Subcutaneous abdominal adipose tissue (tissue), 5 donors: ENCODE measurements around the gene SUGT1.
A peak's percentile ranks its signal among the peaks of the same experiment; 100 is the strongest.

Experiments
- H3K27ac ChIP-seq: one replicate; pipeline ENCODE4 v1.7.0; 2013; ENCODE audit warnings: low read depth, mild to moderate bottlenecking, inconsistent platforms, low read length, moderate library complexity
- H3K27me3 ChIP-seq, 5 donors: one replicate each; pipeline ENCODE4 v1.7.0; 2013; ENCODE audit warnings: low read length in 5 of 5, inconsistent platforms in 1 of 5; ENCODE audit not compliant: control insufficient read depth in 5 of 5, insufficient read depth in 4 of 5
- H3K36me3 ChIP-seq, 5 donors: one replicate each; pipeline ENCODE4 v1.7.0; 2013; ENCODE audit warnings: low read length in 5 of 5; ENCODE audit not compliant: control insufficient read depth in 5 of 5, insufficient read depth in 5 of 5
- H3K4me1 ChIP-seq, 5 donors: one replicate each; pipeline ENCODE4 v1.7.0; 2013; ENCODE audit warnings: low read length in 5 of 5, mild to moderate bottlenecking in 3 of 5, moderate library complexity in 1 of 5; ENCODE audit not compliant: control insufficient read depth in 5 of 5, insufficient read depth in 5 of 5
- H3K4me3 ChIP-seq, 5 donors: one replicate each; pipeline ENCODE4 v1.7.0; 2013; ENCODE audit warnings: low read length in 5 of 5, low read depth in 1 of 5
- H3K9ac ChIP-seq, 5 donors: one replicate each; pipeline ENCODE4 v1.7.0; 2013; ENCODE audit warnings: low read length in 5 of 5, mild to moderate bottlenecking in 4 of 5, moderate library complexity in 3 of 5
- H3K9me3 ChIP-seq, 5 donors: one replicate each; pipeline ENCODE4 v1.7.0; 2013; ENCODE audit warnings: low read length in 5 of 5; ENCODE audit not compliant: control insufficient read depth in 5 of 5
- donor health status: healthy.
- donor health status: healthy.
- donor health status: healthy.
- donor health status: healthy.
- donor health status: healthy.

SUGT1 gene

DNA sequence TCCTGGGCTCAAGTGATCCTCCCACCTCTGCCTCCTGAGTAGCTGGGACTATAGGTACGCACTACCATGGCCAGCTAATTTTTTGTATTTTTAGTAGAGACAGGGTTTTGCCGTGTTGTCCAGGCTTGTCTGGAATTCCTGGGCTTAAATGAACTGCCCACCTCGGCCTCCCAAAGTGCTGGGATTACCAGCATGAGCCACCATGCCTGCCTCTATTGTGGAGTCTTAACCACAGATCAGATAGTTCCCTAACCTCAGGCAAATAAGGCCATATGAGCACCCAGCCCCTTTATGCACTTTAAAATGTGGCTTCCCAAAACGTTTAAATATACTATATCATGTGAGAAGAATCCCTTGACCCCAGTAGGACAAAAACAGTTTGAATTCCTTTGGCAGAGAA is 70.5 kb downstream of the SUGT1 start:
- H3K9ac ChIP-seq, result no peak overlapping the region
- H3K27ac ChIP-seq, result no peak overlapping the region
- H3K27me3 ChIP-seq, result no peaks in the 10 kb centered on the region
- H3K36me3 ChIP-seq, result no peaks in the 10 kb centered on the region
- no peaks in the 10 kb centered on the region for H3K4me1 ChIP-seq
- H3K9me3 ChIP-seq, result peaks cover 0 to 3% (median 0%) of the 10 kb centered on the region in 5 donors
- H3K4me3 ChIP-seq, result no peak overlapping the region

GRCh38 chr13:52725302-52725701 is 72.7 kb downstream of the SUGT1 start:
- H3K36me3 ChIP-seq, result no peaks in the 10 kb centered on the region
- H3K9ac ChIP-seq, result no peak overlapping the region
- no peak overlapping the region for H3K27ac ChIP-seq
- peaks cover 0 to 3% (median 0%) of the 10 kb centered on the region in 5 donors for H3K9me3 ChIP-seq
- H3K4me3 ChIP-seq, result no peak overlapping the region
- no peaks in the 10 kb centered on the region for H3K27me3 ChIP-seq
- H3K4me1 ChIP-seq, result no peaks in the 10 kb centered on the region

- no peak overlapping the region for H3K27ac ChIP-seq
- H3K36me3 ChIP-seq, result no peaks in the 10 kb centered on the region
- H3K27me3 ChIP-seq, result no peaks in the 10 kb centered on the region
- no peak overlapping the region for H3K4me3 ChIP-seq
- no peaks in the 10 kb centered on the region for H3K4me1 ChIP-seq
- H3K9ac ChIP-seq, result no peak overlapping the region
- peaks cover 0 to 3% (median 0%) of the 10 kb centered on the region in 5 donors for H3K9me3 ChIP-seq
Measured at GRCh38 chr13:52726258-52726657, 73.6 kb downstream of the SUGT1 start.

DNA sequence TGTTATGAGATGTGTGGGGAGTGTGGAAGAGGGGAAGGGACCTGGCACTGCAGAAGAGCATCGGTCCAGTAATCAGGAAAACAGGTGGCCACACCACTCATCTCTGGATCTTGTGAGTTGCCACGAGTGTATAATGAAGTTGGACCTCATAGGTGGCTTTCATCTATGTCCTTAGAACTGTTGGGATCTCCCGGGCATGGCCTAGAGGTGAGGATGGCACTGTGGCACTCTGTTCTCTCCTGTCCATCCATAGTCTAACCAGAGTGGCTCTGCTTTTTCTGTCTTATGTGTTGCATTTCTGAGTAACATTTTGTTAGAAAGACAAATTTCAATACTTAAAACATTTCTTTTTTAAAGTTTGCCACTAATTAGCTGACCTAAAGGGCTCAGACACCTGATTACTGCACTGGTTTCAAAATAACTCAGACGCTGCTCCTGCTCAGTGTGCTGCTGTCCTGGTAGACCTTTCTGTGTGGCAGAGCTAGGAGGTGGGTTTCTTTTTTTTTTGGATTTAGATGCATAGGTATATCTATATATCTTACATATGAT is 81.5 kb downstream of the SUGT1 start:
- Histone ChIP-seq H3K9me3 (no peaks in the 10 kb centered on the region), H3K4me3 (no peak overlapping the region), H3K4me1 (peaks cover 0 to 12% (median 9%) of the 10 kb centered on the region in 5 donors), H3K27me3 (peaks cover 3 to 18% (median 15%) of the 10 kb centered on the region in 5 donors), H3K9ac (no peak overlapping the region), H3K36me3 (no peaks in the 10 kb centered on the region), H3K27ac (no peak overlapping the region)

GRCh38 chr13:52736891-52737290 is 84.3 kb downstream of the SUGT1 start:
- H3K27me3 ChIP-seq, result peaks cover 15 to 30% (median 28%) of the 10 kb centered on the region in 5 donors
- peaks cover 0 to 16% (median 13%) of the 10 kb centered on the region in 5 donors for H3K4me1 ChIP-seq
- H3K27ac ChIP-seq, result no peak overlapping the region
- no peaks in the 10 kb centered on the region for H3K36me3 ChIP-seq
- H3K4me3 ChIP-seq, result no peak overlapping the region
- no peaks in the 10 kb centered on the region for H3K9me3 ChIP-seq
- H3K9ac ChIP-seq, result no peak overlapping the region

GRCh38 chr13:52737451-52737850 is 84.8 kb downstream of the SUGT1 start:
- no peak overlapping the region for H3K9ac ChIP-seq
- peaks cover 0 to 16% (median 13%) of the 10 kb centered on the region in 5 donors for H3K4me1 ChIP-seq
- no peaks in the 10 kb centered on the region for H3K36me3 ChIP-seq
- H3K4me3 ChIP-seq, result no peak overlapping the region
- H3K27ac ChIP-seq, result no peak overlapping the region
- peaks cover 15 to 35% (median 28%) of the 10 kb centered on the region in 5 donors for H3K27me3 ChIP-seq
- H3K9me3 ChIP-seq, result no peaks in the 10 kb centered on the region

DNA sequence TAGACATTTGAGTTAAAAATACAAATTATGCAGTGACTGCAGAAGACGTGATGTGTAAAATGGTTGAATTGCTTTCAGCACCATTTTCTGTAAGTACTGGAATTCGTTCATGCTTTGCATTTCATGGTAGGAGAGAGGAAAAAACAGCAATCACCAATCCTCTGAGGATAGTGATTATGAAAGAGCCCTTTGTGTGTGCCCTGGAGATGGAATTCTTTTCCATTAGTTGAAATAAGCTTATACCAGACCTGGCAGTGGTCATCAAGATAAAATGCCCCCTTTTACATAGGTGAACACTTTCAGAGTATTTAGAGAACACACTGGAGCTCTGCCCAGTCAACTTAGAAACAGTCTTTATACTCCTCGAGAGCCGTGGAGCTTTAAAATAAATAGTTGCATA is 85.3 kb downstream of the SUGT1 start:
- H3K27me3 ChIP-seq, result peaks cover 15 to 36% (median 28%) of the 10 kb centered on the region in 5 donors

GRCh38 chr13:52738719-52739467 is 86.3 kb downstream of the SUGT1 start:
- H3K9ac ChIP-seq, result no peak overlapping the region

More for the DNA sequence above, 85.3 kb downstream of the SUGT1 start:
- Histone ChIP-seq H3K27ac (no peak overlapping the region), H3K9ac (no peak overlapping the region), H3K9me3 (no peaks in the 10 kb centered on the region), H3K4me1 (peaks cover 0 to 16% (median 13%) of the 10 kb centered on the region in 5 donors), H3K4me3 (no peak overlapping the region), H3K36me3 (no peaks in the 10 kb centered on the region)

DNA sequence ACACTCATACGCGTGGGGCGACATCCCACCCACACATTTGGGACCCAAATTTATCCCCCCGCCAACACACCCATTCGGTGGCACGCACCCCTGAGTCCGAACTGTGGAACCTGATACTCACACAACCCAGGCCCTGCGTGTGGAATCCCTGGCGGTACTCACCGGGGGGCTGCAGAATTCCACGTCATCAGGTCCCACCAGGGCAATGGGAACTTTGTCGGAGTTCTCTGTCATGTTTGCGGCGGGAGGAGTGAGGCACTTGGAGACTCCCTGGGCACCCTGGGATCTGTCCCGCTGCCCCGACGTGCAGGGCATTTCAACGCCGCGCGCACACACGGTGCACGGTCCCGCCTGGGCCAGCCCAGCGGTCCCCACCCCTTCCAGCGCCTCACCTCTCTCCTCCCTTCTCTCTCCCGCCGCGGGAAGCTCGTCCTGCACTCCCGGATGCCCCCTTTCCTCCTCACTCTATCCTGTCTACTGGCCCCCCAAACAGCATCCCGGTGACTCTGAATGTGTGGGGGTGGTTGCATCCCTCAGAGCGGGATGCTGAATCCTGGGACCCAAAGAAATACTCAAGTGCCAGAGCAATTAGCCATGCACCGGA is 86.9 kb downstream of the SUGT1 start, which contains the start of gene CNMD:
TSS of gene CNMD (minus strand) at position 353 of the 604 bp plus-strand sequence. CDS start at position 234, 119 bp downstream.
- peaks cover 15 to 39% (median 24%) of the 10 kb centered on the region in 5 donors for H3K27me3 ChIP-seq
- no peak within 1 kb of the TSS for H3K27ac ChIP-seq
- peak within 1 kb of the TSS; percentile 43 to 69 (median 59) for H3K4me3 ChIP-seq
- H3K9ac ChIP-seq, result no peak within 1 kb of the TSS
- H3K4me1 ChIP-seq, result peaks cover 0 to 16% (median 13%) of the 10 kb centered on the region in 5 donors
- H3K9me3 ChIP-seq, result no peaks in the 10 kb centered on the region
- no peaks in the 10 kb centered on the region for H3K36me3 ChIP-seq

More at GRCh38 chr13:52738719-52739467, 86.3 kb downstream of the SUGT1 start:
- no peaks in the 10 kb centered on the region for H3K9me3 ChIP-seq
- H3K27ac ChIP-seq, result no peak overlapping the region
- peak overlapping the region; percentile 43 to 69 (median 59) for H3K4me3 ChIP-seq
- H3K36me3 ChIP-seq, result no peaks in the 10 kb centered on the region
- peaks cover 0 to 16% (median 13%) of the 10 kb centered on the region in 5 donors for H3K4me1 ChIP-seq
- H3K27me3 ChIP-seq, result peaks cover 15 to 39% (median 25%) of the 10 kb centered on the region in 5 donors

DNA sequence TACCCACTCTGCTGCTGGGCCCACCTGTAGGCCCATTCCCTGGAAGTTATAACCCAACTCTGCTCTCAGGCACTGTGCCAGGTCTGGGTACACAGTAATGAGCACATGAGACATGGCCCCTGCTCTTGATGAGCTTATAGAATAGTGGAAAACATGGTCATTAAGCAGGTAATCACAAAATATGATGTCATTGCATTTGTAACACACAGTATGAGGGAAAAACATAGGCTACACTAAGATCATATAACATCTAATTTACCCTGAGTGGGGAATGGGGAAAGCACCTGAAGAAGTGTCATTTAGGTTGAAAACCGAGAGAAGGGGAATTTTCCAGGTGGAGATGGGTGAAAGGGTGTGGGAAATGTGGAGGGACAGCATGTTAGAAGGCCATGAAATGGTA is 90.9 kb downstream of the SUGT1 start:
- H3K27me3 ChIP-seq, result peaks cover 15 to 30% (median 19%) of the 10 kb centered on the region in 5 donors
- H3K27ac ChIP-seq, result no peak overlapping the region
- no peak overlapping the region for H3K9ac ChIP-seq
- H3K4me3 ChIP-seq, result no peak overlapping the region
- H3K9me3 ChIP-seq, result no peaks in the 10 kb centered on the region
- peaks cover 0 to 11% (median 9%) of the 10 kb centered on the region in 5 donors for H3K4me1 ChIP-seq
- H3K36me3 ChIP-seq, result no peaks in the 10 kb centered on the region
